Brain pericyte (primary cell): ENCODE measurements around the gene PKD1.

Experiments
- DNase-seq: peaks from one replicate; pipeline ENCODE4 v3.0.0-alpha.2; 2012; ENCODE audit warnings: low read depth, low spot score

Gene PKD1

DNA sequence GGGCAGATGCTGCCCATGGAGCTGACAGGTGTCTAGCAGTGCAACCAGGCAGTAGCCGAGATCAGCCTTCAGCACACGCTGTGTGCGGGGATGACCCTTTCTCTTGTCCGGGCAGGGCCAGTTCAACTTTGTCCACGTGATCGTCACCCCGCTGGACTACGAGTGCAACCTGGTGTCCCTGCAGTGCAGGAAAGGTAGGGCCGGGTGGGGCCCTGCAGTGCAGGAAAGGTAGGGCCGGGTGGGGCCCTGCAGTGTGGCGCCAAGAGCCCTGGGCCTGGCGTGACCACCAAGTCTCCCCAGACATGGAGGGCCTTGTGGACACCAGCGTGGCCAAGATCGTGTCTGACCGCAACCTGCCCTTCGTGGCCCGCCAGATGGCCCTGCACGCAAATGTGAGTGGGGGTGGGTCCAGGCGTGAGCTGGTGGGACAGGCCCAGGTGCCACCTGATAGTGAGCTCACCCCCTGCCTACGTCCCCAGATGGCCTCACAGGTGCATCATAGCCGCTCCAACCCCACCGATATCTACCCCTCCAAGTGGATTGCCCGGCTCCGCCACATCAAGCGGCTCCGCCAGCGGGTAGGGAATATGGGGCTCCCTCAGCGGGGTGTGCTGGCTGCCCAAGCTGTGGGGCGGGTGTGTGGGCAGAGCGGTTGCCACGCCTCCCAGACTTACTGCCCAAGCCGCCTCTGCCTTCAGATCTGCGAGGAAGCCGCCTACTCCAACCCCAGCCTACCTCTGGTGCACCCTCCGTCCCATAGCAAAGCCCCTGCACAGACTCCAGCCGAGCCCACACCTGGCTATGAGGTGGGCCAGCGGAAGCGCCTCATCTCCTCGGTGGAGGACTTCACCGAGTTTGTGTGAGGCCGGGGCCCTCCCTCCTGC is 47.7 kb downstream of the PKD1 start:
- DNase-seq: no peak

DNA sequence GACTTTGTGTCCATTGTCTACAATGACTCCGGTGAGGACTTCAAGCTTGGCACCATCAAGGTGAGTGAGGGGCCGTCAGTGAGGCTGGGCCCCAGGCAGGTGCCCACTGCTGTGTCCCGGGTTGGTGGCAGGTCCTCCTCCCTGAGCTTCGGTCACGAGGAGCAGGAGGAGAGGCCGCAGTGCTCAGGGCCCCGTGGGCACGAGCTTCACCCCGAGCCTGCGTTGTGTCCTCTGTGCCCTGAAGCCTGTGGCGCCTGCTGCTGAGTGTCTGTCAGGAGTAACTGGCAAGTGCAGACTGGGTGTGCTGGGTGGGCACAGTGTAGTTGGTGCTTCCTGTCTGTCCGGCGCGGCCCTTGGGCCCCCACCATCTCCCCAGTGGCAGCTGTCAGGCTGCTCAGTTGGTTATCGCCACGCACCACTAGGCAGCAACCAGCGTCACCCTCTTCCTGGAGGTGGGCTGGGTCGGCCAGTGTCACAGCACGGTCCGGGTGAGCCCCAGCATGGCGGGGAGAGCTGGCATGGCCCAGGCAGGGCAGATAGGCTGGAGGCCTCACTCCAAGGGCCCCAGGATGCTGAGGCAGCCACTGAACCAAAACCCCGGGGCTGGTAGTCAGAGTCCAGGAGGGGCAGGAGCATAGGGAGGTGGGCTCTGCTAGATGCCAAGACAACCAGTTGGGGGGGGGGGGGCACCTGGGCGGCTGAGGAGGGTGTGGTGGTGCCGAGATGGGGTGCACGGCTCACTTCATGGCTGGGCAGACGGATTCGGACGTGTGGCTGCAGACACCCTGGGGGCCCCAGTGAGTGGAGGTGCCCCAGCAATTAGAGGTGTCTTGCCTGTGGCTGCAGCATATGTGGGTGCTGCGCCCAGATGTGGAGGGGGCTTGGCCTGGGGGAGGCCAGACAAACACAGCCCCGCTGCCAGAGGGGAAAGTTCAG is 48.6 kb downstream of the PKD1 start:
- DNase-seq: no peak

DNA sequence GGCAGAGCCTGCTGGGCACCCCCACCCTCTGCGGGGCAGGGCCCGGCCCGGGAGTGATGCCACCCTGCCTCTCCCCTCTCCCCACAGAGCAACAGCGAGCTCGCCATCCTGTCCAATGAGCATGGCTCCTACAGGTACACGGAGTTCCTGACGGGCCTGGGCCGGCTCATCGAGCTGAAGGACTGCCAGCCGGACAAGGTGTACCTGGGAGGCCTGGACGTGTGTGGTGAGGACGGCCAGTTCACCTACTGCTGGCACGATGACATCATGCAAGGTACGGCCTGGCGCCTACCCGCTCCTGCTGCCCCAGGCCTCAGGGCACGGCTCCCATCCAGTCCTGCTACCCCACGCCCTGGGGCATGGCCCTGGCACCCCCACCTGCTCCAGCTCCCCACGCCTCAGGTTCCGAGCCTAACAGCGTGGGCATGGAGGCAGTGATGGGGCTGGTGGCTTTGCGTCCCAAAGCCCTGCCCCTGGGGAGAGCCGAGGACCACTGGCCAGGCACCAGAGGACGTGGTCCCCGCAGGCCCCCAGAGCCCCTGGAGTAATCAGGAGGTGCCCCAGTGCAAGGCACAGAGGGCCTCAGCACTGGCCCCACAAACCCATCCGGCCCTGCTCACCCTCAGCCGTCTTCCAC is 49.5 kb downstream of the PKD1 start:
- DNase-seq: no peak

DNA sequence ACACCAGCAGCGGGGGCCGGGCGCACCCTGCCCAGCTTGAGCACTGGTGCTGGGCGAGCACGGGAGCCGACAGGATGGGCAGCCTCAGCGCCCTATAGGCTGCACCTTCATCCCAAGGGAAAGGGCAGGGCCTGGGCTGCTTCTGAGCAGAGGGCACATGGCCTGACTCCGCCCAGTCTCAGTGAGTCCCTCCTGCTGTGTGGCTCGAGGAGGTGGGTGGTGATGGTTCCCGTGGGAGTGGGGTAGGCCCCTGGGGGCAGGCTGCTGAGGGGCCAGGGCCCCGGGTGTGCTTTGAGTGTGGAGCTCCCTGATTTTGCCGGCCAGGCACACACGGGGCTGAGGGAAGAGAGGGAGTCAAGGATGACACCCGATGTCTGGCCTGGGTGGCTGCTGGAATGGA is 50.0 kb downstream of the PKD1 start:
- DNase-seq: no peak

DNA sequence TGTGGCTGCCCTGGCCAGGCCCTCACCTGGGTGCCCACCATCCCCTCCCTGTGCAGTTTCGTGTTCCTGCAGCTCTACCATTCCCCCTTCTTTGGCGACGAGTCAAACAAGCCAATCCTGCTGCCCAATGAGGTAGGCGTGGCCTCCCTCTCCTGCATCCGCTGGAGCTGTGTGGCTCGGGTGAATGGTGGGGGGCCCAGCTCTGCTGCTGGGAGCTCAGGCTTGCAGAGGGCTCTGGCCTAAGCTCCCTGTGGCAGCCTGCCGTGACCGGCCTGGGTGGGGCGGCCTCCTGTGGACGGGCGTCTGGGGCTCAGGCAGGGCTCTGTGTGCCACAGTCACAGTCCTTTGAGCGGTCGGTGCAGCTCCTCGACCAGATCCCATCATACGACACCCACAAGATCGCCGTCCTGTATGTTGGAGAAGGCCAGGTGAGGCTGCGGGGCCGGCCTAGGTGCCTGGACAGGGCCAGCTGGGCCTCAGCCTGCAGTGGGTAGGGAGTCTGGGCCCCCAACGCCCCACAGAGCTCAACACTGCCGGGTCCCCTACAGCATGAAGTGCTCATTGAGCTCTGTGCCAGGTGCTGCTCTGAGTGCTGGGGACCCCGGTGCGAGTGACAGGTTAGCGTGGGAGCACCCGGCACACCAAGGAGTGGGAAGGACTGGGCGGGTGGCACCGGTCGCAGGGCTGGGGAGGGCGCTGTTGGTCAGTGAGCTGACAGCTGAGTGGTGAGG is 50.6 kb downstream of the PKD1 start:
- DNase-seq: no peak

DNA sequence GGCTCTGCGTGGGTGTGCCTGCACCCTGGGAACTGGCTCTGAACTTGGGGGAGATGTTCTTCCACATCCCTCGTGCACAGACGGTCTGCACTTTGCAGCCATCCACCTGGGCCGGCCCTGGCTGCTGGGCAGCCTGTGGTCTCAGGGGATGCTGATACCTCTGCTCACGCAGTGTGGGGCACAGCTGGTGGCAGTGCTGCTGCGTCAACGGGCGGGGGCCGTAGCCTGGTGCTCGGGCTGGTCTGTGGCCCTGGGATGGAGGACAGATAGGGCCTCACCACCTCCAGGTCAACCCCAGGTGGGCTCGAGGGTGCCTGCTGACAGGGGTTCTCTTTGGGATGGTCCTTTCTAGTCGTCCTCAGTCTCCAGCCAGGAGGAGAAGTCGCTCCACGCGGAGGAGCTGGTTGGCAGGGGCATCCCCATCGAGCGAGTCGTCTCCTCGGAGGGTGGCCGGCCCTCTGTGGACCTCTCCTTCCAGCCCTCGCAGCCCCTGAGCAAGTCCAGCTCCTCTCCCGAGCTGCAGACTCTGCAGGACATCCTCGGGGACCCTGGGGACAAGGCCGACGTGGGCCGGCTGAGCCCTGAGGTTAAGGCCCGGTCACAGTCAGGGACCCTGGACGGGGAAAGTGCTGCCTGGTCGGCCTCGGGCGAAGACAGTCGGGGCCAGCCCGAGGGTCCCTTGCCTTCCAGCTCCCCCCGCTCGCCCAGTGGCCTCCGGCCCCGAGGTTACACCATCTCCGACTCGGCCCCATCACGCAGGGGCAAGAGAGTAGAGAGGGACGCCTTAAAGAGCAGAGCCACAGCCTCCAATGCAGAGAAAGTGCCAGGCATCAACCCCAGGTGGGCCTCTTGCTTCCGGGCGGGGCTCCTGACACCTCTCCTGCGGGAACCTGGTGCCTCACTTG is 51.6 kb downstream of the PKD1 start:
- DNase-seq: no peak

DNA sequence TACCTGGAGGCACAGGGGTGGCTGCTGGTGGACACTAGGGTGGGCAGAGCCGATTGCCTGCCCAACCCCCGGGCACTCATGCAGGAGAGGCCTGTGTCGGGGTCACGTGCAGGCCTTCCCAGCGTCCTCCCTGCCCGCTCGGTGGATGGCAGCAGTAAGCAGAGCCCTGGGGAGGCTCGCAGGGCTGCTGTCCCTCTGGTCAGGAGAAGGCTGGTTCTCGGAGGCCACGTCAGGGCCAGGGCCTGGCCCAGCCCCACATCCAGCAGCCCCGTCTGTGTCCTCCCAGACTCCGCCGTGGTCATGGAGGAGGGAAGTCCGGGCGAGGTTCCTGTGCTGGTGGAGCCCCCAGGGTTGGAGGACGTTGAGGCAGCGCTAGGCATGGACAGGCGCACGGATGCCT is 52.3 kb downstream of the PKD1 start:
- no peak for DNase-seq

DNA sequence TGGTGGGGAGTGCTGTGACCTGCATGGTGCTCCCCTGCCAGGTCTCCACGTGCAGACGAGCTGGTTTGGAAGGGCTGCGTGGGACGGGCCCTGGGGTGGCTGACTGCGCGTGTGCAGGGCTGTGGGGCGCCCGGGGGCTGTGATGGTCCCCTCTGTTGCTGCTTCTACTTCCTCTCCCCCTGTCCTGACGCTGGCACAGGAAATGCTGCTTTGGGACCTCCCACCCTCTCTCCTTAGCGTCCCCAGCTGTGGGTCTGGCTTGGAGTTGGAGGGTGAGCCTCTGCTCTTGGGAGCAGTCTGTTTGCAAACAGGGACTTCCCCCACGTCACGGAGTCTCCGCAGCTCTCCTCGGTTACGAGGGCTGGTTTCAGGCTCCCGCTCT is 52.7 kb downstream of the PKD1 start:
- no peak for DNase-seq

DNA sequence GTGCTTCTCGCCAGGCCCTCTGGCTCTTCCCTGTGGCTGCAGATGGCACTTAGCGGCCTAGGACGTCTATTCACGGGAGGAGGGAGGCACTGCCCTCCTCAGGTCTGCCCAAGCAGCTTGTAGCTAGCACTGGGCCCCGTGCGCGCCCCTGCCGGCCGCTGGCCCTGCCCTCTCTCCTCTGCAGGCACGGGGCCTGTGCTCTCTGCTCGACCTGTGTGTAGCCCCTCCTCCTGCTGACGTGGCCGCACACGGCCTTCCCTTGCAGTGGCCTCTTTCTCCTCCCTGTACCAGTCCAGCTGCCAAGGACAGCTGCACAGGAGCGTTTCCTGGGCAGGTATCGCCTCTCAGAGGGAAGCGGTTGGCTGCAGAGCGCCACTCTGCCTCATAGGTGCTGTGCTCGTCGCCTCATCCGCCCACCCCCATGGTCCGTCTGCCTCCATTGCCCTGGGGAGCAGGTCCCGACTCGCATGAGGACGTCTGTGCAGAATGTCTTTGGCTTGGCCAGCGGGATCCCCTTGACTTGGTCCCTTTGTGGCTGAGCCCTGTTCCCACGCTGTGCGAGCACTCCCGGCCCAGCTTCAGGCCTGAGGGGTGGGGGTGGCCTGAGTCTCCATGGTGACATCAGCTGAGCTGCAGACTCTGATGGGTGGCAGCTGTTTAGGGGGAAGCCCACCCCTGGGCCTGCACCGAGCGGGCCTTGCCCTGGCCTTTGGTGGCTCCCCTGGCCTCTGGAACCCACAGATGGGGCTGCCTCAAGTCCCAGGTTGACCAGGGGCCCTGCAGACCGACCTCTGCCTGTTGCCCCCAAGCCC is 53.3 kb downstream of the PKD1 start:
- DNase-seq: no peak

DNA sequence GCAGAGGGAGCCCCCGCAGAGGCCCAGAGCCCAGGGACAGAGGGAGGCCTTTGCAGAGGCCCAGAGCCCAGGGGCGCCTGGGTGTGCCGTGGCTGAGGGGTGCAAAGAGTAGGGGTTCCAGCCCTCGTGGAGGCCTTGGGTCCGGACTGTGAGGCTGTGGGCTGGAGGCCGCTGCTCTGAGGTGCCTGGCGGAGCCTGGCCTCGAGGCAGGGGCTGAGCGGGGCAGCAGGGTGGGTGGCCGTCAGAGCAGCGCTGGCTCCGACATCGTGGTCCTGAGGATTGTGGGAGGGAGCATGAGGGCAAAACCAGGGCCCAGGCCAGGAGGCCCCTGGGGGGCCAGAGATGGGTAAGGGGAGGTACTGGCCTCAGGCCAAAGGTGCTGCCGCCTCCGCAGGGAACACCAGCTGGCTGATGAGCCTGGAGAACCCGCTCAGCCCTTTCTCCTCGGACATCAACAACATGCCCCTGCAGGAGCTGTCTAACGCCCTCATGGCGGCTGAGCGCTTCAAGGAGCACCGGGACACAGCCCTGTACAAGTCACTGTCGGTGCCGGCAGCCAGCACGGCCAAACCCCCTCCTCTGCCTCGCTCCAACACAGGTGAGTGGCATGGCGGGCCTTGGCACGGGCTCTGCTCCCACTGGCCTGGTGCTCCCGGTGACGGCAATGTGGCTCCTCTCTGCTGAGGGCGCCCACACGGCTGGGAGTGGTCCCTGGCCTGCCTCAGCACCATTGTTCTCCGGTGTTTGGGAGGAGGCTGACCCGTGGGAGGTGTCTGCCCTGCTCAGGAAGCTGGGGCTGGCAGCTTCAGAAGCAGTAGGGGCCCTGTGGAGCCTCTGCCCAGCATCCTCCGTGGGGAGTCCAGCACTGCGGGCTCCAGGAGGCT is 54.3 kb downstream of the PKD1 start:
- DNase-seq: no peak

DNA sequence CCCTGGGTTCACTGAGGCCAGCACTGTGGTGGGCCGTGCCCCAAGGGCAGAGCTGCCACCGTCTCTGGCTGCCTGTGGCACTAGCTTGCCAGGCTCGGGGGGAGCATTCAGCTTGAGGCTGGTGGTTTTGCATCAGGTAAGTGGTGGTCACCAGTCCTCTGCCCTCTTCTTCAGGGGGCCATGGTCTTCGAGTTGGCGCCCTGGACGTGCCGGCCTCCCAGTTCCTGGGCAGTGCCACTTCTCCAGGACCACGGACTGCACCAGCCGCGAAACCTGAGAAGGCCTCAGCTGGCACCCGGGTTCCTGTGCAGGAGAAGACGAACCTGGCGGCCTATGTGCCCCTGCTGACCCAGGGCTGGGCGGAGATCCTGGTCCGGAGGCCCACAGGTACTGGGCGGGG is 55.7 kb downstream of the PKD1 start:
- DNase-seq: no peak

DNA sequence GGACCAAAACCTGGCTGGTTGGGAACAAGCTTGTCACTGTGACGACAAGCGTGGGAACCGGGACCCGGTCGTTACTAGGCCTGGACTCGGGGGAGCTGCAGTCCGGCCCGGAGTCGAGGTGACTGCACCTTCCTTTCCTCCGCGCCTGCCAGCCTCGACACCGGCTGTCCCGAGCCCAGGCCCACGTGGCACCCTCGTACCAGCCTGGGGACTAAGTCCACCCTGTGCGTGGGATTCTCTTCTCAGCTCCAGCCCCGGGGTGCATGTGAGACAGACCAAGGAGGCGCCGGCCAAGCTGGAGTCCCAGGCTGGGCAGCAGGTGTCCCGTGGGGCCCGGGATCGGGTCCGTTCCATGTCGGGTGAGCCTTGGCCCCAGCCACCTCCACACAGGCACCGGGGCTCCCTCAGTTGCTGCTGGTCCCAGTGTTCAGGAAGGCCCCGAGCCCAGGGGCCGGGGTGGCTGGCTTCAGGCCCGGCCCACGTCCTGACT is 56.3 kb downstream of the PKD1 start:
- DNase-seq: no peak

DNA sequence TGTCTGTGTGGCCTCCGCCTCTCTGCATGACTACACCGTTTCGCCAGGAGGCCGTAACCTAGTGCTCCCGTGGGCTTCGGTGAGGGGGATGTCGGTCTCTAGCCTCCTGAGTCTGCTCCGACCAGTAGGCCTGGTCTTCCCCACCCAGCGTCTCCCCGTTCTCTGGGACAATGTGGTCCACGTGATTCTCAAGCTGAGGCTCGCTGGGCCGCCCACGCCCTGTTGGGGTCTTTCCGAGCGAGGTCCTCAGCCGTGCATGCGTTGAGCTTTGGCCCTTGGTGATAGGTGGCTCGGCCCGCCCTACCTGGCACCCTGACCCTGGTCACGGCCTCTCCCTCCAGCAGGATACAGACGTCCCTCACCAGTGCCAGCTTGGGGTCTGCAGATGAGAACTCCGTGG is 57.0 kb downstream of the PKD1 start:
- no peak for DNase-seq

DNA sequence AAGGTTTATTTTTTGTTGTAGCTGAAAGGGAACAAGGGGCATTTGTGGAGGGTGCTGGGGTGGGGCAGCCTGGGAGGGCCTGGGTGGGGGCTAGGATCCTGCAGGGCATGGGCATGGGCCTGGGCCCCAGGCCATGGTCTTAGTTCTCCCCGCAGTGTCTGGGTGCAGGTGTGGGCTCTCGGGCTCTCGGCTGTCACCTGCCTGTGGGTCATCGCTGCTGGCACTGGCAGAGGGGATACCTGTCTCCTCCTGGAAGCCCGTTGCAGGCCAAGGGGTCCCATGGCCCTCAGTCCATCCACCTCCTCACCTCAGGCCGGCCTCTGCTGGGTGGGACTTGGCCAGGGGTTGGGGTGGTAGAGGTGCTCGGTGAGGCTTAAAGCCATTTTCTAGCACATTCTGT is 57.6 kb downstream of the PKD1 start:
- DNase-seq: no peak

DNA sequence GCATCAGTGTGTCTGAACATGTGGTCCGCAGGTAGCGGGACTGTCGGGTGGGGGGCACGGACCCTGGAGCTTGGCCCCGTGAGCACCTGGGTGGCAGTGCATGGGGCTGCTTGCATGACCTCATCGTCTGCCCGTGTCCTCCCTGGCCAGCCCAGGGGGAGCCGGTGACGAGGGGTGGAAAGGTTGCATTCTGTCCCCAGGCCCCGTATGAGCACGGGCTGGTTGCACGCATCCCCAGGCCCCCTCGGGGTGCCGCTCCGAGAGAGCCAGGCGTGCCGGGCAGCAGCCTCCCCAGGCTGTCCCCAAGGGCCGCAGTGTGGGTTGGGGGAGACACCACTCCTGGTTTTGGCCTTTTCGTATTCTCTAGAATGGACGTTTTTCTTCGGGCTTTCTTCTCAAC is 58.0 kb downstream of the PKD1 start:
- no peak for DNase-seq

DNA sequence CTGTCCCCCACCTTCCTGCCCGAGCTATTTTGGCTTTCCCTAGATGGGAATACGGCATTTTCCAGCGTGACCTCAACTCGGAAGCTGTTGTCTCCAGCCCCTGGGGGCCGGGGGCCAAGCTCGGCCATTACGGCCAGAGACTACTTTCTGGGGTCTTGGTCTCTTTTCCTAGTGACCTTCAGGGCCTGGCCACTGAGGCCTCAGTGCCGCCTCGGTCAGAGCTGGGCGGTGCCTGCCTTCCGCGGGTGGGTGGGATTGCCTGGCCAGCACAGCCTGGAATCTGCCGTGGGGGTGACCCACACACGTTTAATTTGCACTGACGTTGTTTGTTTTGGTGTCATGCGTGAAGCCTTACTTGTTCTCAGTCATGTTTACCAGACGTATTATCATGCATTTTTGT is 58.7 kb downstream of the PKD1 start:
- DNase-seq: no peak

DNA sequence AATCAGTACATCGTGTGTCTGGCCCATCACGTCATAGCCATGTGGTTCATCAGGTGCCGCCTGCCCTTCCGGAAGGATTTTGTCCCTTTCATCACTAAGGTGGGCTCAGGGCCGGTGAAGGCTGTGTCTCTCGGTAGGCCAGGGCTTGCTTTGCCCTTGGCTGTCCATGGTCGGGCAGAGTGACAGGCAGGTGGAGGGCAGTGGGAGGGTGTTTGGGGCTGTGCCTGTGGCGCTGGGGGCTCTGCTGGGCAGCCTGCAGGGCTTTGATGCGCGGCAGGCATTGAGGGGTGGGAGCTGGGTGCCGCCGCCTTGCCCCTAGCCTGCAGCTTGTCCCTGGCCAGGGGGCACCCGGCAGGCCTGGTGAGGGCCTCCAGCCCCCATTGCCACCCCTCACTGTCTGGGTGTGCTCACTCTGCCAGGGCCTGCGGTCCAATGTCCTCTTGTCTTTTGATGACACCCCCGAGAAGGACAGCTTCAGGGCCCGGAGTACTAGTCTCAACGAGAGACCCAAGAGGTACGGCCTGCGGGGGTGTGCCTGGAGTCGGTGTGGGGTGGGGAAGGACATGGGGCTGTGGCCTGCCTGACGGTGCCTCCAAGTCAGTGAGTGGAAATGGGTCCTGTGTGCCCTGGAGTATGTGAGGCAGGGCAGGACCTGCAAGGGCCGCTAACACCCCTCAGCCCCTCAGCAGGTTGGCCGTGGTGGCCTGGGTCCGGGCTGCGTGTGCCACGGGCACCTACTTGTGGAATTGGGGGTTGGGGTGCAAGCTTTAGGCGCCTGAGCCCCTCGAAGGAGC is 59.4 kb downstream of the PKD1 start:
- DNase-seq: no peak

DNA sequence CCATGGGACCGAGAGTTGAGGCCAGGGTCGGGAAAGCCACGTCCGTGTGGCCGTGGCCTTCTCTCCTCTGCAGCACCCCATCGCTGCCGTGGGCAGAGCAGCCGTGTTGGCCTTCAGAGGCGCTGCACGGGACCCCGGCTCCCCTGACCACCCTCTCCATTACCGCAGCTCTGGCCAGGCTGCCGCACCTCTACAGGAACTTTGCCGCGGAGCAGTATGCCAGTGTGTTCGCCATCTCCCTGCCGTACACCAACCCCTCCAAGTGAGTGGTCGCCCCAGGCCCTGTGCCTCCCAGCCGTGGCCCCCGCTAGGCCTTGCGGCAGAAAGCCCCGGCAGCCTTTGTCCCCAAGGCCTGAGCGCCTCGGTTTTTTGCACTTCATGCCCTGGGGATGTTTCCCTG is 60.1 kb downstream of the PKD1 start:
- no peak for DNase-seq
